Stimulated activated CD4-positive, alpha-beta T cell treated with anti-CD3 and anti-CD28 coated beads, TNF-alpha, amount 100 ng/mL, for 24 hours (primary cell): ENCODE data around the gene LYZ.
"Not testable (repeated sequence)": the region's sequence is repeated elsewhere in the genome, so short reads cannot be mapped to it uniquely, and the experiment has no call there.

Experiments used
- DNase-seq, 3 experiments: peaks; one replicate each; pipeline ENCODE4 v3.0.0-alpha.2; 2020; ENCODE audit warnings: low read depth in 3 of 3

Gene LYZ

GRCh38 chr12:69348162-69348938 lies at the start of gene LYZ:
Gene LYZ, plus strand, starts transcription at chr12:69348381. Its CDS starts 28 bp downstream, at chr12:69348409.
- DNase-seq: no peak

- DNase-seq: no peak
Observed at GRCh38 chr12:69298947-69299346, 49.2 kb upstream of the LYZ start.

GRCh38 chr12:69304284-69304683 lies 43.9 kb upstream of the LYZ start:
- no peak for DNase-seq

- DNase-seq: no peak
Observed at GRCh38 chr12:69309461-69309860, 38.7 kb upstream of the LYZ start.

GRCh38 chr12:69313209-69313608 lies 35.0 kb upstream of the LYZ start:
- DNase-seq: no peak

- DNase-seq: not testable (repeated sequence)
Observed at GRCh38 chr12:69316784-69317183, 31.4 kb upstream of the LYZ start.

- not testable (repeated sequence) for DNase-seq
Observed at GRCh38 chr12:69317233-69317632, 30.9 kb upstream of the LYZ start.

- no peak for DNase-seq
Observed at GRCh38 chr12:69318225-69318624, 30.0 kb upstream of the LYZ start.

GRCh38 chr12:69321351-69321750 lies 26.8 kb upstream of the LYZ start:
- DNase-seq: no peak

GRCh38 chr12:69324797-69325466 lies 23.2 kb upstream of the LYZ start:
- DNase-seq: no peak

- DNase-seq: no peak
Observed at GRCh38 chr12:69328426-69328825, 19.8 kb upstream of the LYZ start.

GRCh38 chr12:69329669-69330428 lies 18.3 kb upstream of the LYZ start:
- DNase-seq: no peak

- peak; percentile 26 to 47 (median 27) for DNase-seq
Observed at GRCh38 chr12:69330475-69331473, 17.4 kb upstream of the LYZ start.

- no peak for DNase-seq
Observed at GRCh38 chr12:69331519-69331908, 16.7 kb upstream of the LYZ start.

- DNase-seq: no peak
Observed at GRCh38 chr12:69331909-69332684, 16.1 kb upstream of the LYZ start.

- DNase-seq: no peak
Observed at GRCh38 chr12:69332815-69333358, 15.3 kb upstream of the LYZ start.

- no peak for DNase-seq
Observed at GRCh38 chr12:69334158-69334557, 14.0 kb upstream of the LYZ start.

GRCh38 chr12:69337311-69338090 lies 10.7 kb upstream of the LYZ start:
- DNase-seq: no peak

- no peak for DNase-seq
Observed at GRCh38 chr12:69338120-69338859, 9.9 kb upstream of the LYZ start.
